Measurements from ENCODE around the gene HNRNPA0.
"Not testable (repeated sequence)": the region's sequence is repeated elsewhere in the genome, so short reads cannot be mapped to it uniquely, and the experiment has no call there.

The HNRNPA0 gene
- 122 to 170 (median 151) reads per million in 4 experiments for total RNA-seq

DNA sequence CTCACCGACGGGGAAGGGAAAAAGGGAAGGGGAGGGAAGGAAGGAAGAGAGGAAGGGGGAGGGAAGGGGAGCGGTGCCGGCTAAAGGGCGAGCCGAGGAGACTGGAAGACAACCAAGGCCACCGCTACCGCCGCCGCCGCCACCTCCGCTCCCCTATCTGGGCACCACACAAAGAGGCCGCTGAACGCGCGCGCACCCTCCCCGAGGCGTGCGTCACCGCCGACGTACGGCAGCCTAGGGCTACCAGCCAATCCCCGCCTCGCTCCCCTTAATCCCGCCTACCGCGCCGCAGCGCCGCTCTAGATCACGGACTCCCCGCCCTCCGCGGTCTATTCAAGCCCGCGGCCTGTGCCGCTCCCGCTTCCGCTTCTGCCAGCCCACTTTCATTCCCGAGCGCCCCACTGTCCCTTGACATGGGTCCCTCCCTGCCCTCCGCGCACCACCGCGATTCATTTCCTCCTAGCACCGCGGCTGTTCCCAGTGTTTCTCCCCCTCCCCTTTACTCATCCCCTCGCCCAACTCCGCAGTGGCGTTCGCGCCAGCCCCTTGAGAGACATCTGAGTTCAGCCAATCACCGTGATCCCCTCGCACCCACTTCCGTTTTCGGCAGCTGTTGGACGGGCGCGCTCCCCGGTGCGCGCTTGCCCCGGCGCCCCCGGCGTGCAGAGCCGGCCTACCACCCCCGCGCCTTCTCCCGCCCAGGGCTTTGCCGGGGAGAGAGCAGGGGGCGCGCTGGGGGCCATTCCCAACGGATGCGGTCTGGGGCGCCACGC lies at the start of gene HNRNPA0:
Gene HNRNPA0 (minus strand): TSS at position 176 of the 773 bp plus-strand sequence. CDS start 297 bp downstream, outside the sequence.
- peak; percentile 94 for DNase-seq

DNA sequence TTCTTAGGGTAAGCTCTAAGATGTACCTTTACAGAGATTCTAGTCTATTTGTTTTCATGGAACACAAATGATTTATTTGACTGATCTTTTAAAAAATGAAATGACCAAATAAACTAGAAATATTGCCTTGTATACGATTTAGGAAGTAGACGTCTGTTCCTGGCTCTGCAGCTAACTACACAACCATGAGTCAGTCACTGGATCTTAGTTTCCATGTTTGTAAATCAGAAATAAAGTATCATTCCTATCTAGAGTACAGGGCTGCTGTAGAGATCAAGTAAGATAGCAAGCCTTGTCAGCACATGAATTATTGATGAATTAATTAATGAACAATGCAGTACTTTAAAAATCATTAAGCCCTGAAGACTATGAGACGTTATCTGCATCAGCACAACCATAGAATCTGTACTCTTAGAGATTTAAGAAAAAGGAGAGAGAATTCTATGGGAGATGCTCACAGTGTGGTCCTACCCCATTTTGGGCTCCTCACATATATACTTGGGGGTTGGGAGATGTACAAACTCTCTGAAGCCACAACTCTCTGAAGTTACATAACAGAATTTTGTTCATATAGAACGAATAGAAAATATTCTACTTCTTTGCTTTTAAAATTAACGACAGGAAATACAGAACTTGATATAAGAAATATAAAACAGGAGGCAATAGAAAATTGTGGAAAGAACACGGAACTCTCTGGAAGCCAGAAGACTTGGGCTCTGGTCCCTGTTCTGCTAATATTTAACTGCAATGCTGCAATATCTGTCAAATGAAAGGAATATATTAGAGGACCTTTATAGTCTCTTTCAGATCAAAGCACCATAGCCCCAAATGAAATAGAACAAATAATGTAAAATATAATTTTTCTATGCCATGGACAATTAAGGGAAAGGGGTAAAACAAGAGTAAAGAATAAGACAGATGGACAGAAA lies 48.4 kb upstream of the HNRNPA0 start:
- DNase-seq: no peak

DNA sequence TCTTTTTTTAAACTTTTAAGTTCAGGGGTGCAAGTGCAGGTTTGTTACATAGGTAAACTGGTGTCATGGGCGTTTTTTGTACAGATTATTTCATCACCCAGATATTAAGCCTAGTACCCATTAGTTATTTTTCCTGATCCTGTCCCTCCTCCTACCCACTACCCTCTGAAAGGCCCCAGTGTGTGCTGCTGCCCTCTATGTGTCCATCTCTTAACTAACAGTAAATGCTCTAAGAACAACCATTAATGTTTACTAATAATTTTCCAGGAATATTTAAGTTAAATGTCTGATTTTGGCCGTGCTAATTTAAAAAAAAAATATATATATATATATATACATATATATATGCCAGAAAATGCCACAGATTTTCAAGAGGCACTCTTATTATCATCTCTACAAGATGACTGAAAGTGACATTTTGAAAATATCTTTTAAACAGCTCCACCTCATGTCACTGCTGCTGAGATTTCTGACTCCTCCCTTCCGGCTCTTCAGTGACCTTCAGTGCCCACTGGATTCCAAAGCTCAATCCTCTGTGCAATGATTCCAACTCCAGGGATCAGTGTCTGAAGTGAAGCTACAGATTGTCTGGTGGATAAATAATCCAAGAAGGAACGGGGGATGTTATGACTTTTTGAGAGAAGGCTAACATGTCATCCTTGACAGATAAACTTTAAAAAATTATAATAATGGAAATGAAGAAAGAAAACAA lies 46.7 kb upstream of the HNRNPA0 start:
- no peak for DNase-seq

DNA sequence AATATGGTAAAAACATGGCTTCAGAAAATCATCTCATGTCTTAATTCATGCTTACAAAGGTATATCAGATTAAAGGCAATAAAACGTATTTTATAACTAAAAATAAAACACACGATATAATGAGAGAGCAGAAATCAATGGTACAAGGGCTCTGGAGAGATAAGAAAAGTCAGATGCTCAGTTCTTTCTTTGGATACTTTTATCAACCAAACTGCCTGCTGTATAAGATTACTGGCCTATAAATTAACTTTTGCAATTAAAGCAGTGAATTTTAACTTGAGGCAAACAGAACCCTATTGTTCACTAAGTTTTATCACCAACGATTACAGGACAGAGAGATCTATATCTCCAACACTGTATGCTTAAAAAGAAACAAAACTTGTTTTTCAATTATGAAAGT lies 42.1 kb upstream of the HNRNPA0 start:
- no peak for DNase-seq

DNA sequence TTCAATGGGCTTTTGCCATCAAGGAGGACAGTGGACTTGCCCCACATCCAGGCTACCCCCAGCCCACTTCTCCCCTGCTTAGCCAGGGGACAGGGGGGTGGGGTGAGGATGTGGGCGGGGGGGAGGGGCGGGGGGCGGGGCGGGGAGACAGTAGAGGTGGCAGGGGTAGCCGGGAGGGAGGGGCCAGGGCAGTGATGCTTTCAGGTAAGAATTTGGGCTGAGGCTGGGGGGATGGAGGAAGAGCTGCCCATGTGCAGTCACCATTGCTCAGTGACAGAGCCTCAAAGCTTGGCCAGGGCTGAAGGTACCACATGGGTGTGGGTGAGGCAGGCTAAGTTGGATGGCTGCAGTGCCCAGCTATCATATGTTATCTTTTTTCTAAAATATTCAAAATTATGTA lies 40.7 kb upstream of the HNRNPA0 start:
- no peak for DNase-seq

GRCh38 chr5:137792303-137792702 lies 38.1 kb upstream of the HNRNPA0 start:
- no peak for DNase-seq

- DNase-seq: no peak
Observed at GRCh38 chr5:137791799-137792198, 37.6 kb upstream of the HNRNPA0 start.

DNA sequence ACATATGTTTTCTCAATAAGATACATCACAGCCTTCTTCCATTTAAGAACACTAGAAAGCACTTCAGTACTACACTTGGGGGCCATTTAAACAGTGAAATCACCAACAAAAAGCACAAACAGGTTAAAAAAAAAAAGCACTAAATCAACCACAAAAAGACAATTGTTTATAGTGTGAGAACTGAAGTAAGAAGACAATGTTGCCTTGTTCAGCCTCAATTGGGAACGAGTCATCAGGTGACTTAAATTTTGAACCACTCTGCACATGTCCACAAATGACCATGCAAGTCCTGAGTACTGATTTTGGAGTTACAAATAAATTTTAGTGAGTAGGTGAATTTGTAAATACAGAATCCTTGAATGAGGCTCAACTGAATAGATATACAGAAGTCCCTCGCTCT lies 37.2 kb upstream of the HNRNPA0 start:
- no peak for DNase-seq

DNA sequence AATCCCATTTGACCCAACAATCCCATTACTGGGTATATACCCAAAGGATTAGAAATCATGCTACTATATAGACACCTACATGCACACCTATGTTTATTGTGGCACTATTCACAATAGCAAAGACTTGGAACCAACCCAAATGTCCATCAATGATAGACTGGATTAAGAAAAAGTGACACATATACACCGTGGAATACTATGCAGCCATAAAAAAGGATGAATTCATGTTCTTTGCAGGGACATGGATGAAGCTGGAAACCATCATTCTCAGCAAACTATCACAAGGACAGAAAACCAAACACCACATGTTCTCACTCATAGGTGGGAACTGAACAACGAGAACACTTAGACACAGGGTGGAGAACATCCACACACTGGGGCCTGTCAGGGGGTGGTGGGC lies 34.4 kb upstream of the HNRNPA0 start:
- not testable (repeated sequence) for DNase-seq

DNA sequence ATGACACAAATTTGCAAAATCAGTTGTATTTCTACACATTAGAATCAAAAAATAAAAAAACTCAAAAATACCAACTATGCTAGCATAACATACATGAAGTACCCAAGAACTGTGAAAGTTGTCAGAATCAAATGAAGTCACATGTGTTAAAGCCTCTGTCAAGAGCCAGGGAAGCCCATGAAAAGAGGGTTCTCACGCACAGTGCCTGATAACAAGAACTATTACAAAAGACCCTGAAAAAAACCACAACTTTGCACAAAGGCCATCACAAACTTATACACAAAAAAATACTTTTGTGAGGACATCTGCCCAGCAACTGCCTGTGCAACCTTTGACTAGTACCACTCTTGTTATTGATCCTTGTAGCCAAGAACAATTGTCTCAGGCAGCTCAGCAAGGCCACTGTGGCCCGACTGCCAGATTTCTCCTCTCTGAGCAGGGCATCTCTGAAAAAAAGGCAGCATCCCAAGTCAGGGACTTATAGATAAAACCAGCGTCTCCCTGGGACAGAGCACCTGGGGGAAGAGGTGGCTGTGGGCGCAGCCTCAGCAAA lies 28.9 kb upstream of the HNRNPA0 start:
- DNase-seq: no peak

GRCh38 chr5:137782055-137782454 lies 27.9 kb upstream of the HNRNPA0 start:
- no peak for DNase-seq

GRCh38 chr5:137778772-137779564 lies 24.8 kb upstream of the HNRNPA0 start:
- no peak for DNase-seq

- not testable (repeated sequence) for DNase-seq
Observed at GRCh38 chr5:137767937-137768336, 13.8 kb upstream of the HNRNPA0 start.

GRCh38 chr5:137761566-137761965 lies 7.4 kb upstream of the HNRNPA0 start:
- no peak for DNase-seq

- DNase-seq: no peak
Observed at GRCh38 chr5:137760719-137761516, 6.8 kb upstream of the HNRNPA0 start.

DNA sequence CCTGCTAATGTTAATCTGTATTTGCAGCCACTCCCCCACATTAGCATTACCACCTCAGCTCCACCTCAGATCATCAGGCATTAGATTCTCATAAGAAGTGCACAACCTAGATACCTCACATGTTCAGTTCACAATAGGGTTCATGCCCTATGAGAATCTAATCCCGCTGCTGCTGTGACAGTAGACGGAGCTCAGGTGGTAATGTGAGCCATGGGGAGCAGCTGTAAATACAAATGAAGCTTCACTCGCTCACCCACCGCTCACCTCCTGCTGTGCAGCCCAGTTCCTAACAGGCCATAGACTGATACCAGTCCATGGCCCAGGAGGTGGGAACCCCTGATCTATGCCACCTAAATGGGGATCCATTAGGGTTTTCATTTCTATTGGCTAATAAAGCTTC lies 6.1 kb upstream of the HNRNPA0 start:
- no peak for DNase-seq

GRCh38 chr5:137758715-137759306 lies 4.6 kb upstream of the HNRNPA0 start:
- DNase-seq: no peak

GRCh38 chr5:137758121-137758520 lies 4.0 kb upstream of the HNRNPA0 start:
- no peak for DNase-seq

GRCh38 chr5:137757634-137758033 lies 3.5 kb upstream of the HNRNPA0 start:
- no peak for DNase-seq

GRCh38 chr5:137754961-137755762 lies 999 bp upstream of the HNRNPA0 start:
- no peak for DNase-seq
